ENCODE data around the gene TTLL10.

The TTLL10 gene

GRCh38 chr1:1206966-1207531 lies 33.4 kb downstream of the TTLL10 start:
- Histone ChIP-seq H3K9me3 (ENCODE audit: control insufficient read depth, low read length) (no peaks in the 10 kb centered on the region), H3K4me1 (ENCODE audit: control insufficient read depth, insufficient read depth, low read length, poor library complexity, severe bottlenecking) (peaks cover 53% of the 10 kb centered on the region), H3K36me3 (ENCODE audit: control insufficient read depth, insufficient read depth, low read length) (no peaks in the 10 kb centered on the region), H3K27me3 (replicated peaks; ENCODE audit: control insufficient read depth, insufficient read depth, low read length, poor library complexity, severe bottlenecking) (no peaks in the 10 kb centered on the region), H3K27ac (ENCODE audit: insufficient read depth, low read length, poor library complexity, severe bottlenecking) (peak overlapping the region; percentile 83), H3K4me3 (ENCODE audit: insufficient read depth, low read depth, low read length, poor library complexity, severe bottlenecking) (peak overlapping the region; percentile 55)
- no peak for DNase-seq

- Histone ChIP-seq H3K4me3 (ENCODE audit: insufficient read depth, low read depth, low read length, poor library complexity, severe bottlenecking) (no peak overlapping the region), H3K36me3 (ENCODE audit: control insufficient read depth, insufficient read depth, low read length) (no peaks in the 10 kb centered on the region), H3K9me3 (ENCODE audit: control insufficient read depth, low read length) (no peaks in the 10 kb centered on the region), H3K27ac (ENCODE audit: insufficient read depth, low read length, poor library complexity, severe bottlenecking) (peak overlapping the region; percentile 83), H3K4me1 (ENCODE audit: control insufficient read depth, insufficient read depth, low read length, poor library complexity, severe bottlenecking) (peaks cover 56% of the 10 kb centered on the region), H3K27me3 (replicated peaks; ENCODE audit: control insufficient read depth, insufficient read depth, low read length, poor library complexity, severe bottlenecking) (no peaks in the 10 kb centered on the region)
- no peak for DNase-seq
Observed at GRCh38 chr1:1207571-1207892, 33.9 kb downstream of the TTLL10 start.

GRCh38 chr1:1208713-1209433 lies 35.2 kb downstream of the TTLL10 start:
- peak overlapping the region; percentile 83 for H3K27ac ChIP-seq (ENCODE audit: insufficient read depth, low read length, poor library complexity, severe bottlenecking)
- H3K4me1 ChIP-seq (ENCODE audit: control insufficient read depth, insufficient read depth, low read length, poor library complexity, severe bottlenecking) = peaks cover 69% of the 10 kb centered on the region
- no peaks in the 10 kb centered on the region for H3K27me3 ChIP-seq (replicated peaks; ENCODE audit: control insufficient read depth, insufficient read depth, low read length, poor library complexity, severe bottlenecking)

GRCh38 chr1:1210726-1211540 lies 37.3 kb downstream of the TTLL10 start:
- Histone ChIP-seq H3K4me3 (ENCODE audit: insufficient read depth, low read depth, low read length, poor library complexity, severe bottlenecking) (no peak overlapping the region), H3K27me3 (replicated peaks; ENCODE audit: control insufficient read depth, insufficient read depth, low read length, poor library complexity, severe bottlenecking) (no peaks in the 10 kb centered on the region), H3K36me3 (ENCODE audit: control insufficient read depth, insufficient read depth, low read length) (no peaks in the 10 kb centered on the region), H3K27ac (ENCODE audit: insufficient read depth, low read length, poor library complexity, severe bottlenecking) (peak overlapping the region; percentile 32), H3K4me1 (ENCODE audit: control insufficient read depth, insufficient read depth, low read length, poor library complexity, severe bottlenecking) (peaks cover 77% of the 10 kb centered on the region), H3K9me3 (ENCODE audit: control insufficient read depth, low read length) (no peaks in the 10 kb centered on the region)
- no peak for DNase-seq

More at GRCh38 chr1:1208713-1209433, 35.2 kb downstream of the TTLL10 start:
- peak; percentile 43 to 51 (median 47) for DNase-seq
- Histone ChIP-seq H3K4me3 (ENCODE audit: insufficient read depth, low read depth, low read length, poor library complexity, severe bottlenecking) (peak overlapping the region; percentile 26), H3K36me3 (ENCODE audit: control insufficient read depth, insufficient read depth, low read length) (no peaks in the 10 kb centered on the region), H3K9me3 (ENCODE audit: control insufficient read depth, low read length) (no peaks in the 10 kb centered on the region)

GRCh38 chr1:1211541-1212441 lies 38.1 kb downstream of the TTLL10 start:
- Histone ChIP-seq H3K9me3 (ENCODE audit: control insufficient read depth, low read length) (no peaks in the 10 kb centered on the region), H3K27me3 (replicated peaks; ENCODE audit: control insufficient read depth, insufficient read depth, low read length, poor library complexity, severe bottlenecking) (no peaks in the 10 kb centered on the region), H3K4me3 (ENCODE audit: insufficient read depth, low read depth, low read length, poor library complexity, severe bottlenecking) (peak overlapping the region; percentile 29), H3K4me1 (ENCODE audit: control insufficient read depth, insufficient read depth, low read length, poor library complexity, severe bottlenecking) (peaks cover 77% of the 10 kb centered on the region), H3K27ac (ENCODE audit: insufficient read depth, low read length, poor library complexity, severe bottlenecking) (peak overlapping the region; percentile 32), H3K36me3 (ENCODE audit: control insufficient read depth, insufficient read depth, low read length) (no peaks in the 10 kb centered on the region)
- no peak for DNase-seq

- DNase-seq = peak; percentile 43 to 59 (median 44)
- no peaks in the 10 kb centered on the region for H3K36me3 ChIP-seq (ENCODE audit: control insufficient read depth, insufficient read depth, low read length)
- H3K4me3 ChIP-seq (ENCODE audit: insufficient read depth, low read depth, low read length, poor library complexity, severe bottlenecking) = peak overlapping the region; percentile 74
- peaks cover 74% of the 10 kb centered on the region for H3K4me1 ChIP-seq (ENCODE audit: control insufficient read depth, insufficient read depth, low read length, poor library complexity, severe bottlenecking)
- no peaks in the 10 kb centered on the region for H3K27me3 ChIP-seq (replicated peaks; ENCODE audit: control insufficient read depth, insufficient read depth, low read length, poor library complexity, severe bottlenecking)
- no peaks in the 10 kb centered on the region for H3K9me3 ChIP-seq (ENCODE audit: control insufficient read depth, low read length)
- peak overlapping the region; percentile 89 for H3K27ac ChIP-seq (ENCODE audit: insufficient read depth, low read length, poor library complexity, severe bottlenecking)
Observed at GRCh38 chr1:1212780-1213344, 39.2 kb downstream of the TTLL10 start.

- Histone ChIP-seq H3K9me3 (ENCODE audit: control insufficient read depth, low read length) (no peaks in the 10 kb centered on the region), H3K27me3 (replicated peaks; ENCODE audit: control insufficient read depth, insufficient read depth, low read length, poor library complexity, severe bottlenecking) (no peaks in the 10 kb centered on the region), H3K4me3 (ENCODE audit: insufficient read depth, low read depth, low read length, poor library complexity, severe bottlenecking) (peak within 1 kb of the TSS; percentile 74), H3K27ac (ENCODE audit: insufficient read depth, low read length, poor library complexity, severe bottlenecking) (peak within 1 kb of the TSS; percentile 89), H3K36me3 (ENCODE audit: control insufficient read depth, insufficient read depth, low read length) (no peaks in the 10 kb centered on the region), H3K4me1 (ENCODE audit: control insufficient read depth, insufficient read depth, low read length, poor library complexity, severe bottlenecking) (peaks cover 74% of the 10 kb centered on the region)
- peak in 2 of 3 donors; percentile 45 to 51 for DNase-seq
Observed at GRCh38 chr1:1213345-1214265, 39.9 kb downstream of the TTLL10 start, which contains the start of gene TNFRSF4. Gene TNFRSF4 (minus strand): TSS chr1:1214153. CDS start chr1:1214127, 26 bp downstream.

GRCh38 chr1:1215080-1215676 lies 41.5 kb downstream of the TTLL10 start:
- H3K4me1 ChIP-seq (ENCODE audit: control insufficient read depth, insufficient read depth, low read length, poor library complexity, severe bottlenecking) = peaks cover 82% of the 10 kb centered on the region
- H3K36me3 ChIP-seq (ENCODE audit: control insufficient read depth, insufficient read depth, low read length) = peaks cover 5% of the 10 kb centered on the region
- H3K27me3 ChIP-seq (replicated peaks; ENCODE audit: control insufficient read depth, insufficient read depth, low read length, poor library complexity, severe bottlenecking) = no peaks in the 10 kb centered on the region
- H3K27ac ChIP-seq (ENCODE audit: insufficient read depth, low read length, poor library complexity, severe bottlenecking) = peak overlapping the region; percentile 89
- H3K9me3 ChIP-seq (ENCODE audit: control insufficient read depth, low read length) = no peaks in the 10 kb centered on the region
- DNase-seq = peak in 2 of 3 donors; percentile 31 to 59
- peak overlapping the region; percentile 74 for H3K4me3 ChIP-seq (ENCODE audit: insufficient read depth, low read depth, low read length, poor library complexity, severe bottlenecking)

Measured in effector memory CD4-positive, alpha-beta T cell (primary cell).